DMS 273 treated with DMSO at 0.1 percent for 48 hours (cell line): ENCODE results near the gene CBX8.

Experiments used
- DNase-seq: peaks from one replicate; lab custom pipeline; 2025; lab: John Stamatoyannopoulos, UW

The CBX8 gene

GRCh38 chr17:79804856-79805696, 8.2 kb upstream of the CBX8 start:
- DNase-seq: no peak

GRCh38 chr17:79803997-79804855, 7.3 kb upstream of the CBX8 start:
- DNase-seq: peak; percentile 17

- DNase-seq: no peak
Measured at GRCh38 chr17:79803421-79803996, 6.6 kb upstream of the CBX8 start.

- DNase-seq: no peak
Measured at GRCh38 chr17:79802736-79803420, 6.0 kb upstream of the CBX8 start.

- no peak for DNase-seq
Measured at GRCh38 chr17:79802039-79802735, 5.3 kb upstream of the CBX8 start.

GRCh38 chr17:79801156-79802038, 4.5 kb upstream of the CBX8 start:
- DNase-seq: no peak

- peak; percentile 79 for DNase-seq
Measured at GRCh38 chr17:79800325-79801155, 3.7 kb upstream of the CBX8 start.

- no peak for DNase-seq
Measured at GRCh38 chr17:79799538-79800324, 2.9 kb upstream of the CBX8 start.

GRCh38 chr17:79799174-79799537, 2.3 kb upstream of the CBX8 start:
- DNase-seq: no peak

GRCh38 chr17:79798299-79799173, 1.7 kb upstream of the CBX8 start:
- DNase-seq: no peak

- DNase-seq: no peak
Measured at GRCh38 chr17:79797492-79798298, 818 bp upstream of the CBX8 start.

- DNase-seq: no peak
Measured at GRCh38 chr17:79796444-79796762, 474 bp downstream of the CBX8 start.

- no peak for DNase-seq
Measured at GRCh38 chr17:79795795-79796443, 958 bp downstream of the CBX8 start.

GRCh38 chr17:79794659-79795511, 2.0 kb downstream of the CBX8 start:
- DNase-seq: no peak

GRCh38 chr17:79793924-79794304, 3.0 kb downstream of the CBX8 start:
- DNase-seq: no peak
